Activated CD8-positive, alpha-beta T cell treated with anti-CD3 and anti-CD28 coated beads for 36 hours (primary cell): ENCODE data around the gene FLT4. TPM values are rescaled to one million over a fixed set of nuclear protein-coding genes. Genes with fewer than 3 reads are reported as not detected.

Source experiments
- ATAC-seq: fragments of 200-7000 bp; cut with Tn5 transposase; one replicate; pipeline ENCODE4 v1.10.0; 2021; ENCODE audit warnings: mild to moderate bottlenecking, moderate library complexity
- CTCF ChIA-PET: fragments of 350-600 bp; sonication (Branson Sonifier 250); formaldehyde crosslinking; loops from one replicate; lab custom pipeline; 2021; ENCODE audit warnings: antibody characterized with exemption; lab: Charles Lee
- POLR2A ChIA-PET: fragments of 350-600 bp; sonication (Branson Sonifier 250); formaldehyde crosslinking; loops from one replicate; lab custom pipeline; 2021; ENCODE audit warnings: antibody characterized with exemption; lab: Charles Lee
- DNase-seq: peaks from one replicate; pipeline ENCODE4 v3.0.0-alpha.2; 2020
- H3K27ac Mint-ChIP-seq: one replicate; pipeline ENCODE4 v1.8.0; 2021; ENCODE audit warnings: mild to moderate bottlenecking, mixed read lengths
- H3K27me3 Mint-ChIP-seq: one replicate; pipeline ENCODE4 v1.8.0; 2021; ENCODE audit warnings: mixed read lengths
- H3K36me3 Mint-ChIP-seq: one replicate; pipeline ENCODE4 v1.8.0; 2021; ENCODE audit warnings: low read depth, mixed read lengths
- H3K4me1 Mint-ChIP-seq: one replicate; pipeline ENCODE4 v1.8.0; 2021; ENCODE audit warnings: low read depth, mixed read lengths
- H3K4me3 Mint-ChIP-seq: one replicate; pipeline ENCODE4 v1.8.0; 2021; ENCODE audit warnings: mild to moderate bottlenecking, moderate library complexity, mixed read lengths
- H3K9me3 Mint-ChIP-seq: one replicate; pipeline ENCODE4 v1.8.0; 2021; ENCODE audit warnings: mixed read lengths
- intact Hi-C: fragments of 100-400 bp; cut with micrococcal nuclease; formaldehyde crosslinking; loops from one replicate; pipeline ENCODE4 v1.10.0; 2022
- total RNA-seq, 2 experiments: library from RNA; stranded (reverse); gene quantifications; one replicate each; pipeline ENCODE4 v1.2.3, GENCODE V29; 2021
- TF ChIP-seq, protein P1 (sequence below): fragments of 200-600 bp; IDR thresholded peaks from one replicate; pipeline ENCODE4 v1.8.0; 2022; ENCODE audit warnings: antibody characterized with exemption, mild to moderate bottlenecking

Gene FLT4
- total RNA-seq, 2 experiments from 2014 or later, result 3.3 to 4.4 TPM

DNA sequence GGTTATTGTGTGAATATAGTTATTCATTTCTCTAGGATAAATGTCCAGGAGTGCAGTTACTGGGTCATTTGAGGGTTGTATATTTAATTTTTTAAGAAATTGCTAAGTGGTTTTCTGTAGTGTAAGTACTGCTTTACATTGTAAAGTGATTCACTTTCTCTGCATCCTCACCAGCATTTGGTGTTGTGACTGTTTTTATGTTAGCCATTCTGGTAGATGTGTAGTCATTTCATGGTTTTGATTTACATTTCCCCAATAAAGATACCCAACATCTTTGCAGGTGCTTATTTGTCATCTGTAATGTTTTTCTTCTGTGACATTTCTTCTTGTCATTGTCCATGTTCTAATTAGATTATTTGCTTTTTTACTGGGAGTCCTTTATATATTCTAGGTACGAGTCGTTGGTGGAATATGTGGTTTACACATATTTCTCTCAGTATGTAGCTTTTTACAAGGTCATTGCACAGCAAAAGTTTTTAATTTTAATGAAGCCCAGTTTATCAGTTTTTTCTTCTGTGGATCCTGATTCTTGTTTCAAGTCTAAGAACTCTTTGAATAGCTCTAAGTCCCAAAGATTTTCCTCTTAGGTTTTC lies 92.1 kb downstream of the FLT4 start:
- Mint-ChIP-seq H3K9me3 (no peaks in the 10 kb centered on the region), H3K4me3 (no peak overlapping the region), H3K4me1 (peaks cover 26% of the 10 kb centered on the region), H3K36me3 (peaks cover 62% of the 10 kb centered on the region), H3K27me3 (no peaks in the 10 kb centered on the region), H3K27ac (no peak overlapping the region)
- no peak for DNase-seq
- POLR2A ChIA-PET, result no interaction called here
- TF ChIP-seq, protein P1, sequence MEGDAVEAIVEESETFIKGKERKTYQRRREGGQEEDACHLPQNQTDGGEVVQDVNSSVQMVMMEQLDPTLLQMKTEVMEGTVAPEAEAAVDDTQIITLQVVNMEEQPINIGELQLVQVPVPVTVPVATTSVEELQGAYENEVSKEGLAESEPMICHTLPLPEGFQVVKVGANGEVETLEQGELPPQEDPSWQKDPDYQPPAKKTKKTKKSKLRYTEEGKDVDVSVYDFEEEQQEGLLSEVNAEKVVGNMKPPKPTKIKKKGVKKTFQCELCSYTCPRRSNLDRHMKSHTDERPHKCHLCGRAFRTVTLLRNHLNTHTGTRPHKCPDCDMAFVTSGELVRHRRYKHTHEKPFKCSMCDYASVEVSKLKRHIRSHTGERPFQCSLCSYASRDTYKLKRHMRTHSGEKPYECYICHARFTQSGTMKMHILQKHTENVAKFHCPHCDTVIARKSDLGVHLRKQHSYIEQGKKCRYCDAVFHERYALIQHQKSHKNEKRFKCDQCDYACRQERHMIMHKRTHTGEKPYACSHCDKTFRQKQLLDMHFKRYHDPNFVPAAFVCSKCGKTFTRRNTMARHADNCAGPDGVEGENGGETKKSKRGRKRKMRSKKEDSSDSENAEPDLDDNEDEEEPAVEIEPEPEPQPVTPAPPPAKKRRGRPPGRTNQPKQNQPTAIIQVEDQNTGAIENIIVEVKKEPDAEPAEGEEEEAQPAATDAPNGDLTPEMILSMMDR, result no peak
- CTCF ChIA-PET, result no interaction called here
- intact Hi-C loops, result no loop called here
- ATAC-seq, result peak; percentile 49

- Mint-ChIP-seq H3K4me3 (no peak overlapping the region), H3K27ac (no peak overlapping the region), H3K4me1 (peaks cover 14% of the 10 kb centered on the region), H3K27me3 (no peaks in the 10 kb centered on the region), H3K9me3 (no peaks in the 10 kb centered on the region), H3K36me3 (peaks cover 48% of the 10 kb centered on the region)
- DNase-seq, result no peak
- no peak for ATAC-seq
- POLR2A ChIA-PET, result no interaction called here
- intact Hi-C loops, result no loop called here
- CTCF ChIA-PET, result no interaction called here
- TF ChIP-seq, protein P1, result no peak
Measured at GRCh38 chr5:180555168-180555921, 94.1 kb downstream of the FLT4 start.

DNA sequence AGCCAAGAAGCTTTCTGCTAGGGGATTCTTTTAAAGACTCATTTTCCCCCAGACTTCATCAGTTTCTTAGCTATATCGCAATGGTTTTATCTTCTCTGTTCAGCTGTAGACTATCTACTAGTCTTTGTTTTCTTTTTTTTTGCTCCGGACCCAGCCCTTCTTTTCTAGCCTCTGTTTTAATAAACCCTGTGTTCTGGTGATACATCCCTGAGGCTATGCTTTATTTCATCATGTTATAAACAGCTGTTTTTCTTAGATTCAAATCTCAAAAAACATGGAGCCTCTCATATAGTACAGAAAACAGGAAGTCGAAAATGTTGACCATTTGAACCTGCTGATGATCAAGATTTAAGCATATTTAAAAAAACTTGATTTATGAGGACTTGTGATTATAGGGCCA lies 95.9 kb downstream of the FLT4 start:
- TF ChIP-seq, protein P1, result no peak
- Mint-ChIP-seq H3K9me3 (no peaks in the 10 kb centered on the region), H3K4me3 (no peak overlapping the region), H3K4me1 (peaks cover 16% of the 10 kb centered on the region), H3K36me3 (peaks cover 46% of the 10 kb centered on the region), H3K27ac (no peak overlapping the region), H3K27me3 (no peaks in the 10 kb centered on the region)
- intact Hi-C loops, result no loop called here
- ChIA-PET CTCF (interaction anchor here (0.6 to 1.4 kb wide), 5 partner anchors 8 to 96 kb away, joined by 3 to 5 read pairs (median 3); partner anchors contain the start of gene FLT4), POLR2A (interaction anchor here (1.9 kb wide), 1 partner anchor 8 kb away, joined by 5 read pairs; no protein-coding TSS in a partner anchor)
- ATAC-seq (no peak), DNase-seq (no peak)

Other genes starting within 250 kb of the FLT4 start
- 10 to 100 TPM; 28.4 to 30.4 TPM for gene CNOT6, start 155.2 kb downstream of the FLT4 start, total RNA-seq
- not detected for gene SCGB3A1, start 58.1 kb downstream of the FLT4 start, total RNA-seq
- gene OR2Y1, start 90.5 kb upstream of the FLT4 start, total RNA-seq, result not detected
- 100 to 1,000 TPM; 161 to 171 TPM for gene MGAT1, start 153.2 kb upstream of the FLT4 start, total RNA-seq
- gene ZFP62, start 211.7 kb upstream of the FLT4 start, total RNA-seq, result 10 to 100 TPM; 22.2 to 22.6 TPM
- gene BTNL8, start 249.6 kb upstream of the FLT4 start, total RNA-seq, result not detected